ENCODE data around the gene FRK. TPM values are rescaled to one million over a fixed set of nuclear protein-coding genes. Genes with fewer than 3 reads are reported as not detected.

Gene FRK
- total and polyA plus RNA-seq, 2 experiments from 2014 or later = 0.45 to 0.71 TPM

DNA sequence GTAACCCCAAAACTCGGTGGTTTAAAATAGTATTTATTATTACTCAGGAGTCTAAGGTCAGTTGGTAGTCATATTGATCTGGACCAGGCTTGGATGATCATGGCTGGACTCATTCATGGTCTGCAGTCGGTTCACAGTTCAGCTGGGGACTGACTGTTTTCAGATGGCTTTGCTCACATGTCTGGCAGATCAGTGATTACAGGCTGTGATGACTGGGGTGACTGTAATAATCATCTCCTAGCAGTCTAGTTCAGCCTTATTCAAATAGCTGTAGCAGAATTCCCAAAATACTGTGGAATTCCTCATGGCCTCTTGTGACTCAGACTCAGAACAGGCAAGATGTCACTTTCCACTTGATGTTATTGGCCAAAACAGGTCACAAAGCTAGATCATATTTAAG lies 23.6 kb upstream of the FRK start:
- DNase-seq (ENCODE audit: low read depth in 1 of 2, low spot score in 1 of 2) = no peak
- TF ChIP-seq, protein P1, sequence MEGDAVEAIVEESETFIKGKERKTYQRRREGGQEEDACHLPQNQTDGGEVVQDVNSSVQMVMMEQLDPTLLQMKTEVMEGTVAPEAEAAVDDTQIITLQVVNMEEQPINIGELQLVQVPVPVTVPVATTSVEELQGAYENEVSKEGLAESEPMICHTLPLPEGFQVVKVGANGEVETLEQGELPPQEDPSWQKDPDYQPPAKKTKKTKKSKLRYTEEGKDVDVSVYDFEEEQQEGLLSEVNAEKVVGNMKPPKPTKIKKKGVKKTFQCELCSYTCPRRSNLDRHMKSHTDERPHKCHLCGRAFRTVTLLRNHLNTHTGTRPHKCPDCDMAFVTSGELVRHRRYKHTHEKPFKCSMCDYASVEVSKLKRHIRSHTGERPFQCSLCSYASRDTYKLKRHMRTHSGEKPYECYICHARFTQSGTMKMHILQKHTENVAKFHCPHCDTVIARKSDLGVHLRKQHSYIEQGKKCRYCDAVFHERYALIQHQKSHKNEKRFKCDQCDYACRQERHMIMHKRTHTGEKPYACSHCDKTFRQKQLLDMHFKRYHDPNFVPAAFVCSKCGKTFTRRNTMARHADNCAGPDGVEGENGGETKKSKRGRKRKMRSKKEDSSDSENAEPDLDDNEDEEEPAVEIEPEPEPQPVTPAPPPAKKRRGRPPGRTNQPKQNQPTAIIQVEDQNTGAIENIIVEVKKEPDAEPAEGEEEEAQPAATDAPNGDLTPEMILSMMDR (IDR thresholded peaks at IDR 0.05; ENCODE audit: low read depth, low read length) = no peak
- H3K4me1 ChIP-seq (ENCODE audit: low read depth) = no peaks in the 10 kb centered on the region
- H3K27ac ChIP-seq = no peak overlapping the region
- no peaks in the 10 kb centered on the region for H3K36me3 ChIP-seq
- no peaks in the 10 kb centered on the region for H3K9me3 ChIP-seq (ENCODE audit: low read depth)
- no peaks in the 10 kb centered on the region for H3K27me3 ChIP-seq
- no peak overlapping the region for H3K4me3 ChIP-seq

GRCh38 chr6:116083052-116083451 lies 22.4 kb upstream of the FRK start:
- no peak overlapping the region for H3K4me3 ChIP-seq
- DNase-seq (ENCODE audit: low read depth in 1 of 2, low spot score in 1 of 2) = no peak
- H3K27ac ChIP-seq = no peak overlapping the region
- no peaks in the 10 kb centered on the region for H3K9me3 ChIP-seq (ENCODE audit: low read depth)
- TF ChIP-seq, protein P1 (IDR thresholded peaks at IDR 0.05; ENCODE audit: low read depth, low read length) = no peak
- H3K36me3 ChIP-seq = no peaks in the 10 kb centered on the region
- H3K4me1 ChIP-seq (ENCODE audit: low read depth) = no peaks in the 10 kb centered on the region
- H3K27me3 ChIP-seq = no peaks in the 10 kb centered on the region

- no peaks in the 10 kb centered on the region for H3K4me1 ChIP-seq (ENCODE audit: low read depth)
- H3K4me3 ChIP-seq = no peak overlapping the region
- no peak overlapping the region for H3K27ac ChIP-seq
- no peaks in the 10 kb centered on the region for H3K36me3 ChIP-seq
- TF ChIP-seq, protein P1 (IDR thresholded peaks at IDR 0.05; ENCODE audit: low read depth, low read length) = no peak
- no peak for DNase-seq (ENCODE audit: low read depth in 1 of 2, low spot score in 1 of 2)
- H3K27me3 ChIP-seq = no peaks in the 10 kb centered on the region
- H3K9me3 ChIP-seq (ENCODE audit: low read depth) = no peaks in the 10 kb centered on the region
Observed at GRCh38 chr6:116078945-116079344, 18.3 kb upstream of the FRK start.

DNA sequence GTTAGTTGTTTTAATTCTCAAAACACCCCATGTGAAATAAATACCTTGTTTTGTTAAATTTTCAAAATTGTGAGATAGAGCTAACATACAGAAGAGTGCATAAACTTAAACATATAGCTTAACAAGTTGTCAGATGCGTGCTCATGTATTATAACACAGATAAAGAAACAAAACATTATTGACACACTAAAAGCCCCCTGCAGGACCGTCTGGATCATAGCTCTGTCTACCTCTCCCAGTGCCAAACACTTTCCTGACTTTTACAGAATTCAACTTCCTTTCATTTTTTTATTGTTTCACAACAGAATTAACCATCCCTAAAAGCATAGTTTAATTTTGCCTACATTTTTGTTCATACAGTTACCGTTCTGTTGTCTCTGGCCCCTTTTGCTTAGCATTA lies 17.8 kb upstream of the FRK start:
- Histone ChIP-seq H3K9me3 (ENCODE audit: low read depth) (no peaks in the 10 kb centered on the region), H3K36me3 (no peaks in the 10 kb centered on the region), H3K4me1 (ENCODE audit: low read depth) (no peaks in the 10 kb centered on the region), H3K4me3 (no peak overlapping the region), H3K27me3 (no peaks in the 10 kb centered on the region), H3K27ac (no peak overlapping the region)
- DNase-seq (ENCODE audit: low read depth in 1 of 2, low spot score in 1 of 2) = no peak
- TF ChIP-seq, protein P1 (IDR thresholded peaks at IDR 0.05; ENCODE audit: low read depth, low read length) = no peak

GRCh38 chr6:116074732-116075390 lies 14.2 kb upstream of the FRK start:
- no peaks in the 10 kb centered on the region for H3K4me1 ChIP-seq (ENCODE audit: low read depth)
- no peak overlapping the region for H3K27ac ChIP-seq
- no peaks in the 10 kb centered on the region for H3K36me3 ChIP-seq
- TF ChIP-seq, protein P1 (IDR thresholded peaks at IDR 0.05; ENCODE audit: low read depth, low read length) = no peak
- no peak overlapping the region for H3K4me3 ChIP-seq
- no peaks in the 10 kb centered on the region for H3K27me3 ChIP-seq
- H3K9me3 ChIP-seq (ENCODE audit: low read depth) = no peaks in the 10 kb centered on the region
- DNase-seq (ENCODE audit: low read depth in 1 of 2, low spot score in 1 of 2) = no peak
